Sigmoid colon (tissue), 7 donors: Measurements from ENCODE around the gene HIF3A. TPM values are rescaled to one million over a fixed set of nuclear protein-coding genes. Genes with fewer than 3 reads are reported as not detected.
A peak's percentile ranks its signal among the peaks of the same experiment; 100 is the strongest.

ENCODE experiments used
- DNase-seq: peaks from one replicate; pipeline ENCODE4 v3.0.0-alpha.2; 2019
- H3K27ac ChIP-seq, 4 donors: fragments of 200-600 bp; sonication (generic); one replicate each; pipeline ENCODE4 v1.5.1; 2016 to 2019; ENCODE audit warnings: mild to moderate bottlenecking in 1 of 4
- H3K27me3 ChIP-seq, 3 donors: fragments of 200-600 bp; sonication (generic); one replicate each; pipeline ENCODE4 v1.5.1; 2019; ENCODE audit warnings: mild to moderate bottlenecking in 1 of 3
- H3K36me3 ChIP-seq, 4 donors: fragments of 200-600 bp; sonication (generic); one replicate each; pipeline ENCODE4 v1.5.1; 2016 to 2019
- H3K4me1 ChIP-seq, 4 donors: fragments of 200-600 bp; sonication (generic); one replicate each; pipeline ENCODE4 v1.5.1; 2017 to 2019
- H3K4me3 ChIP-seq, 4 donors: fragments of 200-600 bp; sonication (generic); one replicate each; pipeline ENCODE4 v1.5.1; 2017 to 2019; ENCODE audit warnings: mild to moderate bottlenecking in 2 of 4, moderate library complexity in 1 of 4
- H3K9me3 ChIP-seq, 4 donors: fragments of 200-600 bp in 3 of 4; sonication (generic) in 3 of 4; one replicate each; pipeline versions ENCODE4 v1.5.1 to v1.6.1; 2013 to 2019
- CTCF ChIP-seq, 4 experiments: fragments of 450-650 bp in 3 of 4; fragments of 200-600 bp in 1 of 4; IDR thresholded peaks; one replicate each; pipeline ENCODE4 v1.5.1; 2016 to 2019; ENCODE audit warnings: antibody characterized with exemption in 4 of 4, mild to moderate bottlenecking in 3 of 4, moderate library complexity in 2 of 4
- EP300 ChIP-seq, 4 donors: sonication (generic); formaldehyde crosslinking; IDR thresholded peaks; one replicate each; pipeline ENCODE4 v1.6.1; 2017; ENCODE audit warnings: antibody characterized with exemption in 4 of 4
- POLR2A ChIP-seq, 2 donors: fragments of 450-650 bp; IDR thresholded peaks; one replicate each; pipeline ENCODE4 v1.6.1; 2016; ENCODE audit warnings: antibody characterized with exemption in 2 of 2, mild to moderate bottlenecking in 2 of 2, moderate library complexity in 2 of 2
- POLR2AphosphoS5 ChIP-seq, 4 donors: sonication (generic); formaldehyde crosslinking; IDR thresholded peaks; one replicate each; pipeline ENCODE4 v1.6.1; 2017; ENCODE audit warnings: antibody characterized with exemption in 4 of 4
- WGBS, 2 donors: extraction: QIAGEN DNeasy Blood & Tissue Kit; methylation state at CpG; one replicate each; pipeline ENCODE4 v1.1.7; 2013; 5-methylcytosine and 5-hydroxymethylcytosine counted together
- intact Hi-C: fragments of 100-400 bp; cut with DNase I; formaldehyde crosslinking; loops from one replicate; pipeline ENCODE4 v1.15.1; 2023
- polyA plus RNA-seq, 3 donors: library from polyadenylated mRNA; stranded (reverse); fragments of 200-250 nt; gene quantifications; one replicate each; pipeline ENCODE4 v1.2.3, GENCODE V29; 2013
- total RNA-seq, 4 donors: library from RNA; depleted of rRNA; stranded (reverse); fragments of >200 nt; gene quantifications; one replicate each; pipeline ENCODE4 v1.1.0, GENCODE V29; 2016
- donor health status: healthy with polysubstance abuse.
- donor health status: Bipolar disorder and iron deficiency.
- donor health status: healthy.

The HIF3A gene
- total and polyA plus RNA-seq, 7 donors: 1.8 to 310 (median 63.0) TPM

DNA sequence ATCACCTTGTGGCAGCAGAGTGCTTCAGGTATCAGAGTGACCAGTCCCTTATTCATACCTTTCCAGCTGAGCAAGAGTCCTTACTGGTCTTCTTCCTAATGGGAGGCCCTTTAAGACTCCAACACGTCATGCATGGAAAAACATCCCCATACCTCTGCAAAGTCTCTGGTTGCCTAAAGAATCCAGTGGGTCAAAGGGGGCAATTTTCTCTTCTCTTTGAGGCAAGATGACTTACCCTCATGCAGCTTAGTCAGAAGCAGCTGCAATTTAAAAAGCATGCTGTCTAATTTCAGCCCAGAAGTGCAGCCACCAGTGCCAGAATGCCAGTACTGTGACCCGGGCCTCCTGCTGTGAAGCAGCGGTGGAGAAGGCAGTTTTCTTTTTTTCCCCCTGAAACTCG lies 68.7 kb downstream of the HIF3A start:
- H3K27me3 ChIP-seq: no peaks in the 10 kb centered on the region
- no peak overlapping the region for H3K27ac ChIP-seq
- no peaks in the 10 kb centered on the region for H3K4me1 ChIP-seq
- WGBS, 2 donors: 91 to 93% methylated on average over 4 of the region's 4 CpGs
- TF ChIP-seq POLR2A (IDR thresholded peaks at IDR 0.05) (no peak), CTCF (IDR thresholded peaks at IDR 0.05) (no peak)
- intact Hi-C loops: no loop called here
- H3K36me3 ChIP-seq: peaks cover 0 to 56% (median 11%) of the 10 kb centered on the region in 4 donors
- H3K4me3 ChIP-seq: no peak overlapping the region
- DNase-seq: peak; percentile 20
- H3K9me3 ChIP-seq: no peaks in the 10 kb centered on the region

DNA sequence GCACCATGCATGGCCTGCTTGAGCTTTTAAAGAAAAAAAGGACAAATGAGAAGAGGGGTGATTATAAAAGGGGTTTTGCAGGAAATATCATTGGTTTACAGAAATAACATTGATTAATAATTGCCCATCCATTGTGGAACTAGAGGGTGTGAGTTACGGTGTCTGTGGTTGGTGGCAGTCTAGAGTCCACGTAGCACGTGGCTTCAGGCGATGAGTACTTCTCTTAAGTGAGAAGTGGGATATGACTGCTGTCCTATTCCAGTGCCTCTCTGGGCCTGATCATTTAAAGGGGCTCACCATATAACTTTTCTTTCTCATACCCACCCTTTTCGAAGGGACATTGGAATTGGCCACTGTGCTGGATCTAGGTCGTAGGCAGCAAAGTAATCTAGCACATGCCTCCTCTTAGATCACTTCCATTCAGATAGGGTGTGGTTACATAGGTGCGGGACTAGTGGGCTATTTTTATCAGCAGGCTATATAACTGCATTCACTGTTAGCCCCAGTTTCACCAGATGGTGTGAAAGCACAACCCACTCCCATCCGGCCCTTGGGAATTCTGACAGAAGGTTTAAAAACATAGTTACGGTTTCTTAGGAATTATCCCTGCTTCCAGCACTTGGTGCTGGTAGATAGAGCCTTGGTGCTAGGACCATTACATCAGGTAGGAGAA lies 69.9 kb downstream of the HIF3A start:
- no peak for TF ChIP-seq EP300 (IDR thresholded peaks at IDR 0.05)
- no peak for TF ChIP-seq POLR2A (IDR thresholded peaks at IDR 0.05)
- TF ChIP-seq POLR2AphosphoS5 (IDR thresholded peaks at IDR 0.05): no peak
- no peaks in the 10 kb centered on the region for H3K27me3 ChIP-seq
- no peak overlapping the region for H3K27ac ChIP-seq
- no peaks in the 10 kb centered on the region for H3K4me1 ChIP-seq
- WGBS, 2 donors: 74 to 89% methylated on average over 9 of the region's 9 CpGs
- H3K36me3 ChIP-seq: peaks cover 0 to 57% (median 13%) of the 10 kb centered on the region in 4 donors
- no peaks in the 10 kb centered on the region for H3K9me3 ChIP-seq
- H3K4me3 ChIP-seq: no peak overlapping the region
- no peak for DNase-seq
- intact Hi-C loops: no loop called here

GRCh38 chr19:46367426-46367825 lies 70.6 kb downstream of the HIF3A start:
- Histone ChIP-seq H3K27me3 (no peaks in the 10 kb centered on the region), H3K27ac (no peak overlapping the region), H3K9me3 (no peaks in the 10 kb centered on the region), H3K36me3 (peaks cover 0 to 57% (median 13%) of the 10 kb centered on the region in 4 donors), H3K4me3 (no peak overlapping the region), H3K4me1 (peaks cover 0 to 6% (median 1%) of the 10 kb centered on the region in 4 donors)
- intact Hi-C loops: no loop called here
- peak; percentile 22 for DNase-seq
- TF ChIP-seq CTCF (IDR thresholded peaks at IDR 0.05) (no peak), POLR2AphosphoS5 (IDR thresholded peaks at IDR 0.05) (no peak), POLR2A (IDR thresholded peaks at IDR 0.05) (no peak), EP300 (IDR thresholded peaks at IDR 0.05) (no peak)
- 87 to 94% methylated on average over 5 of the region's 5 CpGs for WGBS, 2 donors

DNA sequence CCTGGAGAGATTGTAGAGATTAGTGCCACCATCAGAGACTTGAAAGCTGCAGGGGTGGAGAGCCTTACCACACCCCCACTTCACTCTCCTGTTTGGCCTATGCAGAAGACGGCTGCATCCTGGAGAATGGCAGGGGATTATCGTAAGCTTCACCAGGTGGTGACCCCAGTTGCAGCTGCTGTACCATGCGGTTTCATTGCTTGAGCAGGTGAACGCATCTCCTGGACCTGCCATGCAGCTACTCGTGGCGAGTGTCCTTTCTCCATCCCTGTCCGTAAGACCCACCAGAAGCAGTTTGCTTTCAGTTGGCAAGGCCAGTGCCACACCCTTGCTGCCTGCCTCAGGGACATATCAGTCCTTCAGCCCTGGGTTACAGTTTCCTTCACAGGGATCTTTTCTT lies 71.3 kb downstream of the HIF3A start:
- Histone ChIP-seq H3K4me3 (no peak overlapping the region), H3K9me3 (no peaks in the 10 kb centered on the region), H3K4me1 (peaks cover 0 to 13% (median 8%) of the 10 kb centered on the region in 4 donors), H3K36me3 (peaks cover 0 to 57% (median 13%) of the 10 kb centered on the region in 4 donors), H3K27ac (no peak overlapping the region), H3K27me3 (no peaks in the 10 kb centered on the region)
- no peak for DNase-seq
- intact Hi-C loops: no loop called here
- 86 to 93% methylated on average over 7 of the region's 7 CpGs for WGBS, 2 donors
- TF ChIP-seq POLR2AphosphoS5 (IDR thresholded peaks at IDR 0.05): no peak
- TF ChIP-seq POLR2A (IDR thresholded peaks at IDR 0.05): no peak
- no peak for TF ChIP-seq EP300 (IDR thresholded peaks at IDR 0.05)
- no peak for TF ChIP-seq CTCF (IDR thresholded peaks at IDR 0.05)

DNA sequence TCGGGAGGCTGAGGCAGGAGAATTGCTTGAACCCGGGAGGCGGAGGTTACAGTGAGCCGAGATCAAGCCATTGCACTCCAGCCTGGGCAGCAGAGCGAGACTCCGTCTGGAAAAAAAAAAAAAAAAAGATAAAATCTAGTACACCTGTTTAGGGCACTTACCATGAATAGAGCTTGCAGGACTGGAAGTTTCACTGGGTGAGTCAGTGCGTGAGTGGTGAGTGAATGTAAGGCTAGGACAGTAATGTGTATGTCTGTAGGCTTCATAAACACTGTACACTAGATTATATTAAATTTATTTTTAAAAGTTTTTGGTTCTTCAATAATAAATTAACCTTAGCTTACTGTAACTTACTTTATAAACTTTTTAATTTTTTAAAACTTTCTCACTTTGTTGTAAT lies 73.0 kb downstream of the HIF3A start:
- peaks cover 0 to 43% (median 3%) of the 10 kb centered on the region in 4 donors for H3K36me3 ChIP-seq
- H3K27me3 ChIP-seq: no peaks in the 10 kb centered on the region
- H3K9me3 ChIP-seq: no peaks in the 10 kb centered on the region
- TF ChIP-seq EP300 (IDR thresholded peaks at IDR 0.05) (no peak), POLR2AphosphoS5 (IDR thresholded peaks at IDR 0.05) (no peak), POLR2A (IDR thresholded peaks at IDR 0.05) (no peak), CTCF (IDR thresholded peaks at IDR 0.05) (no peak)
- intact Hi-C loops: no loop called here
- DNase-seq: no peak
- 85 to 91% methylated on average over 7 of the region's 7 CpGs for WGBS, 2 donors
- H3K4me3 ChIP-seq: no peak overlapping the region
- peaks cover 0 to 25% (median 21%) of the 10 kb centered on the region in 4 donors for H3K4me1 ChIP-seq
- H3K27ac ChIP-seq: no peak overlapping the region
